Bronchial epithelial cell (primary cell): ENCODE data around the gene COL21A1. TPM values are rescaled to one million over a fixed set of nuclear protein-coding genes. Genes with fewer than 3 reads are reported as not detected.

Experiments used
- DNase-seq: peaks from one replicate; pipeline ENCODE4 v3.0.0-alpha.2; 2010; ENCODE audit warnings: low read depth
- FAIRE-seq: peaks from 2 replicates; lab custom pipeline; 2011; peaks lifted over from hg19 to GRCh38; lab: Jason Lieb, UNC
- H3K27me3 ChIP-seq: 2 replicates; pipeline ENCODE4 v1.5.1; 2011; ENCODE audit warnings: low read length; ENCODE audit not compliant: control insufficient read depth, insufficient read depth
- H3K36me3 ChIP-seq: 2 replicates; pipeline ENCODE4 v1.5.1; 2011; ENCODE audit warnings: low read length; ENCODE audit not compliant: control insufficient read depth, insufficient read depth
- H3K4me3 ChIP-seq: 2 replicates; pipeline ENCODE4 v1.5.1; 2011; ENCODE audit warnings: mild to moderate bottlenecking, low read depth, low read length, control low read depth
- total RNA-seq: library from RNA; depleted of rRNA; stranded (reverse); fragments of >200 nt; gene quantifications from 2 replicates; pipeline ENCODE4 v1.2.1, GENCODE V29; 2014
- TF ChIP-seq, protein P1 (sequence below): IDR thresholded peaks from 2 replicates; pipeline ENCODE4 v1.5.1; 2011; ENCODE audit warnings: mild to moderate bottlenecking, moderate library complexity, low read length, control low read depth, inconsistent platforms; ENCODE audit not compliant: insufficient read depth, severe bottlenecking

COL21A1 gene
- total RNA-seq, 1 donor from 2014 or later = 8.2 TPM

GRCh38 chr6:56238352-56238751 is 9.0 kb downstream of the COL21A1 start:
- H3K4me3 ChIP-seq = no peak overlapping the region
- FAIRE-seq = no peak
- no peaks in the 10 kb centered on the region for H3K27me3 ChIP-seq
- TF ChIP-seq, protein P1, sequence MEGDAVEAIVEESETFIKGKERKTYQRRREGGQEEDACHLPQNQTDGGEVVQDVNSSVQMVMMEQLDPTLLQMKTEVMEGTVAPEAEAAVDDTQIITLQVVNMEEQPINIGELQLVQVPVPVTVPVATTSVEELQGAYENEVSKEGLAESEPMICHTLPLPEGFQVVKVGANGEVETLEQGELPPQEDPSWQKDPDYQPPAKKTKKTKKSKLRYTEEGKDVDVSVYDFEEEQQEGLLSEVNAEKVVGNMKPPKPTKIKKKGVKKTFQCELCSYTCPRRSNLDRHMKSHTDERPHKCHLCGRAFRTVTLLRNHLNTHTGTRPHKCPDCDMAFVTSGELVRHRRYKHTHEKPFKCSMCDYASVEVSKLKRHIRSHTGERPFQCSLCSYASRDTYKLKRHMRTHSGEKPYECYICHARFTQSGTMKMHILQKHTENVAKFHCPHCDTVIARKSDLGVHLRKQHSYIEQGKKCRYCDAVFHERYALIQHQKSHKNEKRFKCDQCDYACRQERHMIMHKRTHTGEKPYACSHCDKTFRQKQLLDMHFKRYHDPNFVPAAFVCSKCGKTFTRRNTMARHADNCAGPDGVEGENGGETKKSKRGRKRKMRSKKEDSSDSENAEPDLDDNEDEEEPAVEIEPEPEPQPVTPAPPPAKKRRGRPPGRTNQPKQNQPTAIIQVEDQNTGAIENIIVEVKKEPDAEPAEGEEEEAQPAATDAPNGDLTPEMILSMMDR = no peak
- H3K36me3 ChIP-seq = no peaks in the 10 kb centered on the region
- DNase-seq = no peak

- DNase-seq = peak; percentile 46
- no peaks in the 10 kb centered on the region for H3K36me3 ChIP-seq
- H3K27me3 ChIP-seq = no peaks in the 10 kb centered on the region
- H3K4me3 ChIP-seq = no peak overlapping the region
- TF ChIP-seq, protein P1 = no peak
- no peak for FAIRE-seq
Measured at GRCh38 chr6:56235245-56235644, 12.1 kb downstream of the COL21A1 start.

- Histone ChIP-seq H3K27me3 (no peaks in the 10 kb centered on the region), H3K36me3 (no peaks in the 10 kb centered on the region), H3K4me3 (no peak overlapping the region)
- TF ChIP-seq, protein P1 = no peak
- FAIRE-seq (no peak), DNase-seq (no peak)
Measured at GRCh38 chr6:56232436-56232835, 14.9 kb downstream of the COL21A1 start.

DNA sequence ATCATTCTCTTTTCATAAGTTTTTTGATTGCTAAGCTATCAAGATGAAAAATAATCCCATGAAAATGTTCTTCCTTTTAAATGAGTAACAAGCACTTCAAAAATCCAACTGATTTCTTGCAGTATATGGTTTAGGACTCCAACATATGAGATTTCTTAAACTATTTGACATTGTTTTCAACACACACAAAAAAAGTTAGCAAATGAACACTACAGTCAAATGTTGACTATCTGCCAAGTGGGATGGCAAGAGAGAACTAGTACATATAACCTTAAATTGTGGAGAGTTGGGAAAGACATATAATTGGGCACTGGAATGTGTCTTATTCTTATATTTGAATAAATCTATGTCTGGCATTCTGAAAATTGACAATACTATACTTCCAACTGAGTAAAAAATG is 15.6 kb downstream of the COL21A1 start:
- Histone ChIP-seq H3K27me3 (no peaks in the 10 kb centered on the region), H3K36me3 (no peaks in the 10 kb centered on the region), H3K4me3 (no peak overlapping the region)
- FAIRE-seq (no peak), DNase-seq (no peak)
- TF ChIP-seq, protein P1 = no peak

- DNase-seq (peak; percentile 67), FAIRE-seq (no peak)
- Histone ChIP-seq H3K36me3 (no peaks in the 10 kb centered on the region), H3K4me3 (no peak overlapping the region), H3K27me3 (no peaks in the 10 kb centered on the region)
- TF ChIP-seq, protein P1 = no peak
Measured at GRCh38 chr6:56230976-56231566, 16.3 kb downstream of the COL21A1 start.
